Right forelimb (tissue), 1 donor: ENCODE measurements around the gene DES.
"Not testable (repeated sequence)": the region's sequence is repeated elsewhere in the genome, so short reads cannot be mapped to it uniquely, and the experiment has no call there.

ENCODE experiments used
- DNase-seq: peaks from one replicate; pipeline ENCODE4 v3.0.0-alpha.2; 2018

The DES gene

GRCh38 chr2:219400562-219400961, 17.6 kb upstream of the DES start:
- no peak for DNase-seq

- DNase-seq: no peak
Observed at GRCh38 chr2:219401606-219402005, 16.6 kb upstream of the DES start.

GRCh38 chr2:219402665-219403515, 15.3 kb upstream of the DES start:
- DNase-seq: peak; percentile 73

GRCh38 chr2:219403861-219404260, 14.3 kb upstream of the DES start:
- DNase-seq: no peak

GRCh38 chr2:219404291-219404910, 13.8 kb upstream of the DES start:
- DNase-seq: no peak

- no peak for DNase-seq
Observed at GRCh38 chr2:219404954-219405353, 13.2 kb upstream of the DES start.

GRCh38 chr2:219405451-219405850, 12.7 kb upstream of the DES start:
- no peak for DNase-seq

GRCh38 chr2:219405958-219406860, 12.0 kb upstream of the DES start:
- DNase-seq: no peak

- DNase-seq: no peak
Observed at GRCh38 chr2:219406861-219407230, 11.3 kb upstream of the DES start.

- not testable (repeated sequence) for DNase-seq
Observed at GRCh38 chr2:219407343-219407742, 10.8 kb upstream of the DES start.

GRCh38 chr2:219408204-219408603, 10.0 kb upstream of the DES start:
- no peak for DNase-seq

GRCh38 chr2:219408631-219409030, 9.5 kb upstream of the DES start:
- DNase-seq: no peak

GRCh38 chr2:219409619-219410018, 8.6 kb upstream of the DES start:
- DNase-seq: no peak

GRCh38 chr2:219410390-219410789, 7.8 kb upstream of the DES start:
- DNase-seq: no peak

- DNase-seq: no peak
Observed at GRCh38 chr2:219414857-219415256, 3.3 kb upstream of the DES start.

GRCh38 chr2:219415580-219416234, 2.5 kb upstream of the DES start:
- no peak for DNase-seq

- DNase-seq: no peak
Observed at GRCh38 chr2:219416235-219416602, 2.0 kb upstream of the DES start.

GRCh38 chr2:219416938-219417337, 1.2 kb upstream of the DES start:
- no peak for DNase-seq

- no peak for DNase-seq
Observed at GRCh38 chr2:219417374-219417773, 803 bp upstream of the DES start.

- no peak for DNase-seq
Observed at GRCh38 chr2:219419012-219419324, 791 bp downstream of the DES start.

- DNase-seq: peak; percentile 30
Observed at GRCh38 chr2:219419331-219420197, 1.4 kb downstream of the DES start.

- peak; percentile 13 for DNase-seq
Observed at GRCh38 chr2:219420687-219421086, 2.5 kb downstream of the DES start.
